B cell (primary cell): Measurements from ENCODE around the gene ZBTB47. TPM values are rescaled to one million over a fixed set of nuclear protein-coding genes. Genes with fewer than 3 reads are reported as not detected.

ENCODE experiments used
- ATAC-seq: fragments of 200-7000 bp; cut with Tn5 transposase; one replicate; pipeline ENCODE4 v1.10.0; 2021; ENCODE audit warnings: low read depth, mild to moderate bottlenecking, moderate number of reproducible peaks, moderate library complexity
- CTCF ChIA-PET: fragments of 350-600 bp; sonication (Branson Sonifier 250); formaldehyde crosslinking; loops from one replicate; lab custom pipeline; 2021; ENCODE audit warnings: antibody characterized with exemption, inconsistent platforms; lab: Charles Lee
- POLR2A ChIA-PET: fragments of 350-600 bp; sonication (Branson Sonifier 250); formaldehyde crosslinking; loops from one replicate; lab custom pipeline; 2021; ENCODE audit warnings: antibody characterized with exemption; lab: Charles Lee
- DNase-seq: peaks from one replicate; pipeline ENCODE4 v3.0.0; 2013
- H2AFZ ChIP-seq: 2 replicates; pipeline ENCODE4 v1.6.1; 2012; ENCODE audit warnings: mild to moderate bottlenecking, low read depth, low read length; ENCODE audit not compliant: insufficient read depth, poor library complexity, severe bottlenecking
- H3K27ac ChIP-seq, 2 donors: 1 replicate in 1 of 2; 2 replicates in 1 of 2; pipeline ENCODE4 v1.5.1; 2012 to 2013; ENCODE audit warnings: low read length in 2 of 2, mild to moderate bottlenecking in 2 of 2, moderate library complexity in 1 of 2
- H3K27me3 ChIP-seq, 4 experiments: fragments of 200-600 bp in 1 of 4; sonication (generic) in 1 of 4; replicated peaks in 1 of 4; 1 replicate in 2 of 4; 2 replicates in 2 of 4; pipeline versions ENCODE4 v1.6.1 to v1.7.0; 2013 to 2016; ENCODE audit warnings: low read length in 3 of 4, mild to moderate bottlenecking in 2 of 4, mixed read lengths in 1 of 4, moderate library complexity in 1 of 4; ENCODE audit not compliant: insufficient read depth in 4 of 4, control insufficient read depth in 3 of 4; ENCODE audit errors: control extremely low read depth in 1 of 4
- H3K36me3 ChIP-seq, 2 experiments: replicated peaks in 1 of 2; 1 replicate in 1 of 2; 2 replicates in 1 of 2; pipeline versions ENCODE4 v1.6.1 to v1.7.1; 2013; ENCODE audit warnings: low read length in 1 of 2; ENCODE audit not compliant: insufficient read depth in 2 of 2, control insufficient read depth in 1 of 2; ENCODE audit errors: control extremely low read depth in 1 of 2, extremely low read depth in 1 of 2
- H3K4me1 ChIP-seq, 2 donors: fragments of 200-600 bp in 1 of 2; sonication (generic) in 1 of 2; 1 replicate in 1 of 2; 2 replicates in 1 of 2; pipeline versions ENCODE4 v1.5.1 to v1.6.1; 2013 to 2017; ENCODE audit warnings: low read length in 2 of 2; ENCODE audit not compliant: control insufficient read depth in 2 of 2, insufficient read depth in 2 of 2
- H3K4me2 ChIP-seq: replicated peaks from 2 replicates; pipeline ENCODE3; 2012; ENCODE audit warnings: mild to moderate bottlenecking, low read depth, low read length; ENCODE audit not compliant: poor library complexity, severe bottlenecking
- H3K4me3 ChIP-seq, 5 experiments: fragments of 200-600 bp in 1 of 5; sonication (generic) in 1 of 5; 1 replicate in 3 of 5; 2 replicates in 2 of 5; pipeline versions ENCODE4 v1.5.1 to v1.7.0; 2011 to 2016; ENCODE audit warnings: low read length in 4 of 5, mild to moderate bottlenecking in 4 of 5, low read depth in 2 of 5, control low read depth in 1 of 5, moderate library complexity in 1 of 5; ENCODE audit not compliant: insufficient read depth in 1 of 5; ENCODE audit errors: control extremely low read depth in 1 of 5, extremely low read depth in 1 of 5
- H3K79me2 ChIP-seq: fragments of 200-600 bp; sonication (generic); one replicate; pipeline ENCODE4 v1.6.0; 2016; ENCODE audit warnings: low read length; ENCODE audit not compliant: control insufficient read depth, insufficient read depth
- H3K9ac ChIP-seq: fragments of 200-600 bp; sonication (generic); 2 replicates; pipeline ENCODE4 v1.6.1; 2017; ENCODE audit warnings: mild to moderate bottlenecking, low read length, moderate library complexity
- H3K9me3 ChIP-seq, 3 donors: one replicate each; pipeline versions ENCODE4 v1.6.1 to v1.7.1; 2013; ENCODE audit warnings: low read length in 2 of 3; ENCODE audit not compliant: control insufficient read depth in 2 of 3, insufficient read depth in 1 of 3; ENCODE audit errors: control extremely low read depth in 1 of 3
- H4K20me1 ChIP-seq: 2 replicates; pipeline ENCODE4 v1.6.0; 2012; ENCODE audit warnings: mild to moderate bottlenecking, low read length; ENCODE audit not compliant: insufficient read depth, control insufficient read depth, poor library complexity, severe bottlenecking
- H3K27ac Mint-ChIP-seq: one replicate; pipeline ENCODE4 v1.8.0; 2021; ENCODE audit warnings: mixed read lengths
- H3K27me3 Mint-ChIP-seq: one replicate; pipeline ENCODE4 v1.8.0; 2021; ENCODE audit warnings: mixed read lengths
- H3K4me1 Mint-ChIP-seq: one replicate; pipeline ENCODE4 v1.8.0; 2021; ENCODE audit warnings: mixed read lengths
- H3K4me3 Mint-ChIP-seq: one replicate; pipeline ENCODE4 v1.8.0; 2021; ENCODE audit warnings: mixed read lengths
- H3K9me3 Mint-ChIP-seq: one replicate; pipeline ENCODE4 v1.8.0; 2022; ENCODE audit warnings: mixed read lengths; ENCODE audit not compliant: insufficient read depth
- CTCF ChIP-seq: fragments of 200-600 bp; IDR thresholded peaks from one replicate; pipeline ENCODE4 v1.8.0; 2022; ENCODE audit warnings: antibody characterized with exemption, mild to moderate bottlenecking
- EZH2 ChIP-seq: IDR thresholded peaks from 2 replicates; pipeline ENCODE4 v1.6.1; 2012; ENCODE audit warnings: borderline replicate concordance, low read depth, mild to moderate bottlenecking, moderate library complexity, low read length; ENCODE audit not compliant: insufficient read depth, poor library complexity, severe bottlenecking
- WGBS: methylation state at CpG from one replicate; pipeline ENCODE4 v1.1.5; 2013; ENCODE audit warnings: missing lambda C conversion rate; ENCODE audit not compliant: insufficient coverage; 5-methylcytosine and 5-hydroxymethylcytosine counted together
- intact Hi-C: fragments of 100-400 bp; cut with micrococcal nuclease; formaldehyde crosslinking; loops from one replicate; pipeline ENCODE4 v1.10.0; 2022
- polyA plus RNA-seq: library from polyadenylated mRNA; depleted of rRNA; stranded (reverse); fragments of >200 nt; gene quantifications from 2 replicates; pipeline ENCODE4 v1.2.3, GENCODE V29; 2012
- total RNA-seq, 2 donors: library from RNA; stranded (reverse); fragments of 120-200 nt in 1 of 2; gene quantifications; 1 replicate in 1 of 2; 2 replicates in 1 of 2; pipeline versions ENCODE4 v1.2.3 to v1.2.4, GENCODE V29; 2013 to 2022

Gene ZBTB47
- total and polyA plus RNA-seq, 2 donors (not counting 1 experiment from before 2014, with no cell fraction given): 0.34 to 1.6 TPM

GRCh38 chr3:42700366-42701288 is 47.1 kb downstream of the ZBTB47 start:
- H3K27ac ChIP-seq: no peak overlapping the region
- H3K9me3 ChIP-seq: peaks cover 0 to 15% (median 0%) of the 10 kb centered on the region in 3 donors
- POLR2A ChIA-PET: interaction anchor here (0.6 kb wide), 1 partner anchor 120 kb away, joined by 4 read pairs; no protein-coding TSS in a partner anchor
- no peak overlapping the region for H3K4me2 ChIP-seq
- intact Hi-C loops: no loop called here
- no peak for ATAC-seq
- H3K4me1 Mint-ChIP-seq: no peaks in the 10 kb centered on the region
- H3K27ac Mint-ChIP-seq: no peak overlapping the region
- no peaks in the 10 kb centered on the region for H3K4me1 ChIP-seq
- WGBS: 82% methylated on average over 12 of the region's 15 CpGs
- no peak overlapping the region for H2AFZ ChIP-seq
- H4K20me1 ChIP-seq: no peaks in the 10 kb centered on the region
- peaks cover 4% of the 10 kb centered on the region for H3K27me3 Mint-ChIP-seq
- H3K27me3 ChIP-seq: peaks cover 0 to 18% (median 0%) of the 10 kb centered on the region in 4 experiments
- no peak for TF ChIP-seq EZH2
- no peak for TF ChIP-seq CTCF
- no peak overlapping the region for H3K9ac ChIP-seq
- no peaks in the 10 kb centered on the region for H3K9me3 Mint-ChIP-seq
- no peak overlapping the region for H3K4me3 ChIP-seq
- no peaks in the 10 kb centered on the region for H3K36me3 ChIP-seq
- no peaks in the 10 kb centered on the region for H3K79me2 ChIP-seq
- no peak for DNase-seq
- CTCF ChIA-PET: no interaction called here
- H3K4me3 Mint-ChIP-seq: no peak overlapping the region
